Loucy (cell line): Measurements from ENCODE around the gene NBEA.

Experiments used
- CTCF ChIP-seq: fragments of 200-600 bp; sonication (generic); conservative IDR thresholded peaks from 2 replicates; pipeline ENCODE4 v1.5.1; 2014; ENCODE audit warnings: mild to moderate bottlenecking, antibody characterized with exemption, low read length
- EZH2phosphoT487 ChIP-seq: fragments of 200-600 bp; IDR thresholded peaks from 2 replicates; pipeline ENCODE4 v1.6.1; 2018; ENCODE audit warnings: antibody characterized with exemption, mild to moderate bottlenecking, moderate library complexity, borderline replicate concordance

- TF ChIP-seq CTCF (no peak), EZH2phosphoT487 (no peak)
These were observed 748.6 kb downstream of the NBEA start for GRCh38 chr13:35690581-35691207.
